Keratinocyte (primary cell): ENCODE measurements around the gene RHD.

Experiments used
- EZH2 ChIP-seq: IDR thresholded peaks from one replicate; pipeline ENCODE4 v1.6.1; 2012; ENCODE audit warnings: inconsistent platforms, mild to moderate bottlenecking, low read length, moderate library complexity
- TF ChIP-seq, protein P1 (sequence below), 3 experiments: IDR thresholded peaks in 1 of 3; conservative IDR thresholded peaks in 1 of 3; optimal IDR thresholded peaks in 1 of 3; 2 replicates in 2 of 3; 3 replicates in 1 of 3; pipeline versions ENCODE3 to v1.5.1; 2011; ENCODE audit warnings: low read length in 3 of 3, mild to moderate bottlenecking in 3 of 3, moderate library complexity in 2 of 3, control low read depth in 1 of 3, inconsistent platforms in 1 of 3; ENCODE audit not compliant: insufficient read depth in 2 of 3; ENCODE audit errors: extremely low read depth in 1 of 3

GRCh38 chr1:25347556-25347955 lies 75.2 kb downstream of the RHD start:
- TF ChIP-seq, protein P1, sequence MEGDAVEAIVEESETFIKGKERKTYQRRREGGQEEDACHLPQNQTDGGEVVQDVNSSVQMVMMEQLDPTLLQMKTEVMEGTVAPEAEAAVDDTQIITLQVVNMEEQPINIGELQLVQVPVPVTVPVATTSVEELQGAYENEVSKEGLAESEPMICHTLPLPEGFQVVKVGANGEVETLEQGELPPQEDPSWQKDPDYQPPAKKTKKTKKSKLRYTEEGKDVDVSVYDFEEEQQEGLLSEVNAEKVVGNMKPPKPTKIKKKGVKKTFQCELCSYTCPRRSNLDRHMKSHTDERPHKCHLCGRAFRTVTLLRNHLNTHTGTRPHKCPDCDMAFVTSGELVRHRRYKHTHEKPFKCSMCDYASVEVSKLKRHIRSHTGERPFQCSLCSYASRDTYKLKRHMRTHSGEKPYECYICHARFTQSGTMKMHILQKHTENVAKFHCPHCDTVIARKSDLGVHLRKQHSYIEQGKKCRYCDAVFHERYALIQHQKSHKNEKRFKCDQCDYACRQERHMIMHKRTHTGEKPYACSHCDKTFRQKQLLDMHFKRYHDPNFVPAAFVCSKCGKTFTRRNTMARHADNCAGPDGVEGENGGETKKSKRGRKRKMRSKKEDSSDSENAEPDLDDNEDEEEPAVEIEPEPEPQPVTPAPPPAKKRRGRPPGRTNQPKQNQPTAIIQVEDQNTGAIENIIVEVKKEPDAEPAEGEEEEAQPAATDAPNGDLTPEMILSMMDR (optimal IDR thresholded peaks at IDR 0.05 in 1 of 3, IDR thresholded peaks at IDR 0.05 in 1 of 3, conservative IDR thresholded peaks at IDR 0.05 in 1 of 3; ENCODE audit: extremely low read depth in 1 of 3, insufficient read depth in 2 of 3, low read length in 3 of 3): no peak
- TF ChIP-seq EZH2: no peak
